GM12891 (cell line): ENCODE data around the gene GRIK3.

ENCODE experiments used
- PAX5 ChIP-seq: IDR thresholded peaks from 2 replicates; pipeline ENCODE4 v1.6.1; 2011; ENCODE audit warnings: low read length, moderate library complexity, mild to moderate bottlenecking; ENCODE audit not compliant: insufficient read depth, severe bottlenecking
- POLR2A ChIP-seq: IDR thresholded peaks from 2 replicates; pipeline ENCODE4 v1.6.1; 2011; ENCODE audit warnings: low read depth, low read length, control low read depth
- POLR2AphosphoS5 ChIP-seq: IDR thresholded peaks from 2 replicates; pipeline ENCODE4 v1.6.1; 2011; ENCODE audit warnings: low read depth, low read length, control low read depth
- POU2F2 ChIP-seq: IDR thresholded peaks from 2 replicates; pipeline ENCODE4 v1.6.1; 2011; ENCODE audit warnings: low read depth, mild to moderate bottlenecking, control low read depth, low read length, moderate library complexity
- SPI1 ChIP-seq: IDR thresholded peaks from 2 replicates; pipeline ENCODE4 v1.6.1; 2011; ENCODE audit warnings: low read depth, low read length, control low read depth
- TAF1 ChIP-seq: IDR thresholded peaks from 2 replicates; pipeline ENCODE4 v1.6.1; 2011; ENCODE audit warnings: low read depth, low read length, control low read depth

GRCh38 chr1:36990928-36991327, 43.4 kb downstream of the GRIK3 start:
- TF ChIP-seq POLR2A (no peak), SPI1 (no peak), POLR2AphosphoS5 (no peak), TAF1 (no peak), POU2F2 (no peak), PAX5 (no peak)
